ENCODE data around the gene SRRT.
A peak's percentile ranks its signal among the peaks of the same experiment; 100 is the strongest.

SRRT gene, protein sequence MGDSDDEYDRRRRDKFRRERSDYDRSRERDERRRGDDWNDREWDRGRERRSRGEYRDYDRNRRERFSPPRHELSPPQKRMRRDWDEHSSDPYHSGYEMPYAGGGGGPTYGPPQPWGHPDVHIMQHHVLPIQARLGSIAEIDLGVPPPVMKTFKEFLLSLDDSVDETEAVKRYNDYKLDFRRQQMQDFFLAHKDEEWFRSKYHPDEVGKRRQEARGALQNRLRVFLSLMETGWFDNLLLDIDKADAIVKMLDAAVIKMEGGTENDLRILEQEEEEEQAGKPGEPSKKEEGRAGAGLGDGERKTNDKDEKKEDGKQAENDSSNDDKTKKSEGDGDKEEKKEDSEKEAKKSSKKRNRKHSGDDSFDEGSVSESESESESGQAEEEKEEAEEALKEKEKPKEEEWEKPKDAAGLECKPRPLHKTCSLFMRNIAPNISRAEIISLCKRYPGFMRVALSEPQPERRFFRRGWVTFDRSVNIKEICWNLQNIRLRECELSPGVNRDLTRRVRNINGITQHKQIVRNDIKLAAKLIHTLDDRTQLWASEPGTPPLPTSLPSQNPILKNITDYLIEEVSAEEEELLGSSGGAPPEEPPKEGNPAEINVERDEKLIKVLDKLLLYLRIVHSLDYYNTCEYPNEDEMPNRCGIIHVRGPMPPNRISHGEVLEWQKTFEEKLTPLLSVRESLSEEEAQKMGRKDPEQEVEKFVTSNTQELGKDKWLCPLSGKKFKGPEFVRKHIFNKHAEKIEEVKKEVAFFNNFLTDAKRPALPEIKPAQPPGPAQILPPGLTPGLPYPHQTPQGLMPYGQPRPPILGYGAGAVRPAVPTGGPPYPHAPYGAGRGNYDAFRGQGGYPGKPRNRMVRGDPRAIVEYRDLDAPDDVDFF

DNA sequence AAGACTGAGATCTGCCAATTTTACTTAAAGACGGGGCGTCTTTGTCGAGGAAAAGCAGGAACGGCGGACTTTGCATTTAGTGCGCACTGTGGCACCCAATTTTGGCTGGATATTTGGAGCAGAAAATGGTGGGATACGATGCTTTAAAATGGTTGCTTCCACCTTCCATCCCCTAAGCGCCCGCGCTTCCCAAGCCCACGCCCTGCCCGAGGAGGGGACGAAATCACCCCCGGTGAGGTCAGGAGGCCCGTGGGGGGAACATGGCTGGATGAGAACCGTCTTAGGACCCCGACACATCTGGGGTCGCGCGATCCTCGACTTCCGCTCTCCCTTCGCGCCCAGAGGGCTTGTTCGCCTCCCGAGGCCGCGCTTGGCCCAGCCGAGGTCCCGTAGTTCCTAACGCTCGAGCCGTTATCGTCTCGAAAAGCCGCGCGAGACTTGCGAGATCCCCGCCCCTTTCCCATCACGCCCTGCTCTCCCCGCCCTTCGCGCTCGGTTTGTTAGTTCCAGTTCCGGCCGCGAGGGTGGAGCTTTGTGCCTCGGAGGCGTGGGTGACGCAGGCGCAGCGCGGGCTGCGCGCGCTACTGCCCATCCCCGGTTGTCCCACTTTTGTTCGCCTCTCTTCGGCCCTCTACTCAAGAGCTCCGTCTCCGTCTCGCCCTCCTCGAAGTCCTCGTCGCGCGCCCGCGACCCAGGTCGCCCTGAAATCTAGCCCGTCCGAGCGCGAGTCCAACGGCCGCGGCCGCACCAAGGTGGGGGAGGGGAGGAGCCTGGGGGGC lies at the start of gene SRRT:
TSS of gene SRRT (plus strand) at position 527 of the 779 bp plus-strand sequence. CDS start 488 bp downstream, outside the sequence.
- peak; percentile 97 for DNase-seq (ENCODE audit: low read depth)

DNA sequence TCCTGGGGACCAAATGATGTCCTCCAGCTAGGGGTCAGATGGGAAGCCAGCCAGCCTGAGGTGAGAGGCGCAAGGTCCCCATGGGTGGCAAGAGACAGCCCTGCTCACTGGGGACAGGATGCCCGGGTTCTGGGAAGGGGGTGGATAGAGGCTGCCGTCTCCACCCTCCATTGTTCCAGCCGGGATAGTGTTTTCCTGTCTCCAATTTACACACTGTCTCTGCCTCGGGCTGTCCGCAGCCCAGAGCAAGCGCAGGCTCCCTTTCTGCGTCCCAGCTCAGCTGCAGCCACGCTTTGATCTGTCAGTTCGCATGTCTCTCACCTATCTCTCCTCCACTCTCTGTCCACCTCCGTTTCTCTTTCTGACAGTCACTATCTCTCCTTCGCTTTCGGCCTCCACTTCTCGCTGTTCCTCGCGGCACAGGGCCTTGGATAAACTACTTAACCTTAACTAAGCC lies 49.7 kb upstream of the SRRT start:
- DNase-seq (ENCODE audit: low read depth) = no peak

DNA sequence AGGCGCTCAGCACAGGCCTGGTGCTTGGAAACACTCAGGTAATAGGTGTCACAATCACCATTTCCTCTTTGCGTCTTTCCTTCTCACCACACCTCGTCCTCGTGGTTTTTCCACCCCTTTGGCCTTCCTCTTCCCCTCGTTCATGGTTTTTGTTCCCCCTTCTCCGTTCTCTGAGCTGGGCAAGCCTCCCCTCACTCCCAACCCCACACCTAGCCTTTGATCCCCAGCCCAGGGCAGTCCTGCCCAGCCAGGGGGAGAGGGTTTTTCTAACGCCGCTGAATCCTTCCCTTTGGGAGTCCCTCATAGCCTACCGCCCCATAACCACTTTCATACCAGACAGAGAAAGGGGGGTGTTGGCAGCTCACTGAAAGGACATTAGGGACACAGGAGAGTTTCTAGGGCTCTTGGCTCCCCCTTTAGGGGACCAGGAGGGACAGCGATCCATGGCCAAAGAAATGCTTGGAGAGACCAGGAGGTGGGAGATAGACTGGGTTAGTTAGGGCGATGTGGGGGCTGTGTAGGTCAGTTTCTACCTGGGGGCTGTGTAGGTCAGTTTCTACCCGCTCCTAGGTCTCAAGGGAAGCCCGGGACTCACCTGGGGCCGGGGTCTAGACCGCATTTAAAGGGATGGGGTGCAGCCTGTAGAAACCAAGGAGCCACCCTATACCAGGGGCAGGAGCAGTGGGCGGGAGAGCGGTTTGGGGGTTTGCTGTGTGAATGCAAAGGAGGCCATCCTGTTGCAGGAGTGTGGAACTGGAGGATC lies 49.0 kb upstream of the SRRT start:
- DNase-seq (ENCODE audit: low read depth) = peak; percentile 59

DNA sequence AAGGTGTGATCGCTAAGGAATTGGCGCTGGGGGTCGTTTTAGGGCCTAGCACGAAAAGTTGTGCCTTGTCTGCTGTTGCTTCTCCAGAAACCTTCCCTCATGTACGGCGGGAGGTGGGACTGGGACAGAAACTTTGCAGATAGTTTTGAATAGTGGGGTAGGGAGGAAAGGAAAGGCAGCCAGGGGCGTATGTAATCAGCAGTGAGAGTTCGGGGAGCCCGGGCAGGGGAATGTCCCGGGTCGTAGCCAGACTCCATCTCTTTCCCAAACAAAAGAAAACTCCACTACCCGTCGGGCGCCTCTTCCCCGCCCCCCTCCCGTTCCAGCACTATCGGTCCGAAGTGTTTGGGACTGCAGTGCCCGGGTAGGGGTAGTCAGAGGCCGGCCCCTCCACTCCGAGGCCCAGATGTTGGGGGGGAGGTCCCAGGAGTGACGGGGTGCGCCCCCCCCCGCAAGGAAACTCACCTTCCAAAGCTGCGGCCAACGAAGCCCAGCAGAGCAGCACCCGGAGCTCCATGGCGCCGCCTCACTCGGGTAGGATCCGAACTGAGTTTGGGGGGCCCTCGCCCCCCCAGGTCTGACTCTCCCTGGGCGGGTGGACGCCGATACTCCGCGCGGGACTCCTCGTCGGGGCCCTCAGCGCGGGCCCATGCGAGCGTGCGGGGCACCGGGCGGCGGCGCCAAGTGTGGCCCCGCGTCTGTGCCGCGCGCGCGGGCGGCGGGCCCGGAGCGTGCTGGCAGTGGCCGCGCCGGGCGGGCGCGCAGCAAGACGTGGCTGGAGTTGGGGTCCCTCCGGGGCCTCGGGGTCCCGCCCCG lies 48.2 kb upstream of the SRRT start:
- DNase-seq (ENCODE audit: low read depth) = no peak

DNA sequence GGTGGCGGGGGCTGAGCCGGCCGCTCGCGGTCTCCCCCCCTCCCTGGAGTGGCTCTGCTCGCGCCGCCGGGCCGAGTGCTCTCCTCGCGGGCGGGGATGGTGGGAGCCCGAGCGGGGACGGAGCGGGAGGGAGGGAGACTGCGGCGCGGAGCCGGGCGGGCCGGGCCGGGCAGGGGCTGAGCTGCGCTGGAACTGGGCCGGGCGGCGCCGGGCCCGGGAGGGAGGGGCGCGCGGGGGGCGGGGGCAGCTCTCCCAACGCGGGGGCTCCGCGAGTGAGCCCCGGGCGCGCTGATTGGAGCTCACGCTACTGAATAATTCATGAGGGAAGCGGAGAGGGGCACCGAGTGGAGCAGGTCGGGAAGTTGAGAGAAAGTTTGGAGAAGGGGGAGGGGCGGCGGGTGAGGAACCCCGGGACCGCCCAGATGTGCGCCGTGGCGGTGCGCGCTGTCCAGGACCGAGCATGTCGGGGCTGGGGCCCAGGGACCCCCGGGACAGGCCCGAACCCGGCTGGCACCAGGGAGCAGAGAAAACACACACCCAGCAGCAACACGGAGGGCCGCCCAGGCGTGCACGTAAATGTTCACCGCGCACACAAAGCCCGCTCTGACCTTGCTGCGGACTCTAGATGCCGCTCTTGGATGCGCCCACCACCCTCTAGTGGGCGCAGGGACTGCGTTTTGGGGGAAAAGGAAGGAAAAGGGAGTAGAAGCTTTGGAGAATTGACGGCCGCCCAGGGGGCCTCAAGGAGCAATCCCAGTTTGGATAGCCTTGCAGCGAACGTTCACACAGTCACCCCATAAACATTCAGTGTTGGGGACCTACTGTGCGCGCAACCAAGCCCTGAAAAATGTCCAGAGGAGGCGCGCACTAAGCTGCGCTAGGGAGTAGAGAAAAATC lies 47.3 kb upstream of the SRRT start, which contains the start of gene EPHB4:
TSS of gene EPHB4 (minus strand) at position 194 of the 897 bp plus-strand sequence. CDS start 493 bp downstream, outside the sequence.
- DNase-seq (ENCODE audit: low read depth) = peak; percentile 87

DNA sequence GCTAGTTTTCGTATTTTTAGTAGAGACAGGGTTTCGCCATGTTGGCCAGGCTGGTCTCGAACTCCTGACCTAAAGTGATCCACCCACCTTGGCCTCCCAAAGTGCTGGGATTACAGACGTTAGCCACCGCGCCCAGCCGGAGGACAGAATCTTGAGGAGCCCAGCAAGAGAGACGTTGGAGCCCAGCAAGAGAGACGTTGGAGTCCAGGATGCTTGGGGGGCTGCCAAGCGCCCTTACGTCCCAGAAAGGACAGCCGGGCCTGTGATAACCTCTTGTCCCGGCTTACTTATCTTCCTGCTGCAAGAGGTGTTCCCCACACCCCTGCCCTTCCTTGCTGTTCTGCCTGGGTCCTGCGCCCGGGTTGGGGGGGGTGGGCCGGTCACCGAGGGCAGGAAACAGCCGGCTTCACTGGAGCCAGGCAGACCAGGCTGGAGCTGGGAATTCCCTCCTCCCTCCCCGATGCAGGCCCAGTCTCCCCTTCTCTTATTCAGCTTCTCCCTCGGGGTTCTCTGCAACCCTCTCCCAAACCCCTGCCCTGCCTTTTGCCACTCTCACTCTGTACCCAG lies 45.7 kb upstream of the SRRT start:
- no peak for DNase-seq (ENCODE audit: low read depth)

DNA sequence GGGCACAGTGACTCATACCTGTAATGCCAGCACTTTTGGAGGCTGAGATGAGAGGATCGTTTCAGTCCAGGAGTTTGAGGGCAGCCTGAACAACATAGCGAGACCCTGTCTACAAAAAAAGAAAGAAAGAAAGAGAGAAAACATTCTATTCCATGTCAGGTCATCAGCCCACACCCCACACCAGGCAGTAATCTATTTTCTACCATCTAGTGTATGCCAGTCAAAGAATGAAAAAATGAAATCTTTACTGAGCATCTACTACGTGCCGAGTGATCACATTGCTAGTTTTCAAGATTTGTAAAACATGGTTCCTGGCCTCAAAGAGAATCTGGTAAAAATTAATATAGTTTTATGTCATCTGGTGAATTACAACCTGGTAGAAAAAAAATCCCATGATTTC lies 44.5 kb upstream of the SRRT start:
- no peak for DNase-seq (ENCODE audit: low read depth)

DNA sequence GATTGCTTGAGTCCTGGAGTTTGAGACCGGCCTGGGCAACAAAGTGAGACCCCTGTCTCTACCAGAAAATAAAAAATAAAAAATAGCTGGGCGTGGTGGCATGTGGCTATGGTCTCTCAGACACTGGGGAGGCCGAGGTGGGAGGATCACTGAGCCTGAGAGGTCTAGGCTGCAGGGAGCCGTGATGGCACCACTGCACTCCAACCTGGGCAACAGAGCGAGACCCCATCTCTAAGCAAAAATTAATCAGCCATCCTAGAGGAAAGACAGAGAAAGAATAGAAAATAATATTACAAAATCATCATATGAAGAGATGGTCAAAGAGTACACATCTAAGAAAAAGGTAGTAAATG lies 42.6 kb upstream of the SRRT start:
- no peak for DNase-seq (ENCODE audit: low read depth)

DNA sequence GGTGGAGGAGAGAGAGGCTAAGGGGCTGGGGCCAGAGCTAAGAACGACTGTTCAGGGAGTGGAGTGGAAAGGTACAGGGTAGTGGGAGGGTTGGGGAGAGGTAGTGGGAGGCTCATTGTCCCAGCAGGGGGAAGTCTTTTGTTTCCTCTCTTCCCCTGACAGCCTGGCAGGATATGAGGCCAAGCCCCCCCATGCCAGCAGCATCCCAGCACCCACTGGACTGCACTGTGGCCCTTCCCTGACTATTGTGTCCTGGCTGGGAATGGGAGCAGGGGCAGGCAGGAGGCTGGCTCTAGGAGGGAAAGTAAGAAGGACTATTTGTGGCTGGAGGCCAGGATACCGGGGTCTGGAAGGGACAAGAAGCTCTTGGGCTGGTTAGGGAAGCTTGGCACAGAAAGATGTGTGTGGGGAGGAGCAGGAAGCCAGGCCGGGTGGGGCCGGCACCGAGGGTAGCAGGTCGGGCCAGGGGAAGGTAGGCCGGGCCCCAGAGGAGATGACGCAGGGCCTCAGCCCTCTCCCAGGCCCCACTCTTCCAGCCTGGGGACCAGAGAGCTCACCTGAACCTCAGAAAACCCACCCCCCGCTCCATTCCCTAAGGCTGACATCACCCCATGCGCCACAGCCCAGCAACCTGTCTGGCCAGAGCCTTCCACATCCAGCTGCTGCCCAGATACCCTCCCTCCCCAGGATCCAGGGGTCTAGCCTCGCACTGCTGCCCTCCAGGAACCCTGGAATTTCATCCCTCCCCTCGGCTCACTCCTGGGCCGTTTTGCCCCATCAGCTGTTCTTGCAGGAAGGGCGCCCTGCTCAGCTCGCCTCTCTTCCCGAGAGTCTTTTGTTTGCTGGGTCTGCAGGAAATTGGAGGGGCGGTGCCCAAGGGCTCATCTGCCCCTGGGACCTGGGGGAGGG lies 38.7 kb upstream of the SRRT start:
- DNase-seq (ENCODE audit: low read depth) = no peak

DNA sequence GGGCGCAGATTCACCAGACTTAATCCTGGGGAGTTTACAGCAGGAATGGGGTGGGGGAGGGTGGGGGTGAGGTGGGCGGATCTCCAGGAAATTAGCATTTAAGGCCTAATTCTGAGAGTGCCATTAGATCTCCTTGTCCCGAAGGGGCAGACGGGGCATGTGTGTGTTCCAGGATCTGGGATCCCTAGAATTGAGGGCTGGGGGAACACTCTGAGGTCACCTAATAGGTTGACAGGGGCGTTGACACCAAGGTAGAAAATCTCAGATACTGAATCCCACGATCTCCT lies 38.1 kb upstream of the SRRT start:
- DNase-seq (ENCODE audit: low read depth) = no peak

DNA sequence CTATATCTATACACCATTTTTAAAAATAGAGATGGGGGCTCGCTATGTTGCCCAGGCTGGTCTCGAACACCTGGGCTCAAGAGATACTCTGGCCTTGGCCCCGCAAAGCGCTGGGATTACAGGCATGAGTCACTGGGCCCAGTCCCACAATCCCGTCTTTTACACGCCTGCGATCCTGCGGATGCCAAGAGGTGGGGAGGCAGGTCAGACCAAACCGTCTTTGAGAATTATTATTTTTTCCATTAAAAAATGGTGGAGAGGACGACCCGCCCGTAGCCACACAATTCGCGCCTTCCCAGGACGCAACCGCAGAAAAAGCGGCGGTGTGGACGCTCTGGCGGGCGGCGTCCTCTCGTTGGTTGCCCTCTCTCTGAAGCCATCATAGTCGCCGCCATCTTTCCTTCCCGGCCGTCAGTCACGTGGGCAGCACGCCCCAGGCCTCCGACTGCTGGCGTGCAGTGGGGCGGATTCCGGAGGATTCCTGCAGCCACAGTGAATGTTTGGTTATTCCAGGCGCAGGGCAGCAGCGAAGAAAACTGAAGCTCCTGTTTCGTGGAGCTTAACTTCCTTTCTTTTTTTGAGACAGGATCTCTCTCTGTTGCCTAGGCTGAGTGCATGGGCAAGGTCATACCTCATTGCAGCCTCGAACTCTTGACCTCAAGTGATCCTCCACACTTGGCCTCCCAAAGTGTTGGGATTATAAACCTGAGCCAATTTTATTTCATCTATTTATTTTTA lies 37.6 kb upstream of the SRRT start:
- DNase-seq (ENCODE audit: low read depth) = peak; percentile 88

DNA sequence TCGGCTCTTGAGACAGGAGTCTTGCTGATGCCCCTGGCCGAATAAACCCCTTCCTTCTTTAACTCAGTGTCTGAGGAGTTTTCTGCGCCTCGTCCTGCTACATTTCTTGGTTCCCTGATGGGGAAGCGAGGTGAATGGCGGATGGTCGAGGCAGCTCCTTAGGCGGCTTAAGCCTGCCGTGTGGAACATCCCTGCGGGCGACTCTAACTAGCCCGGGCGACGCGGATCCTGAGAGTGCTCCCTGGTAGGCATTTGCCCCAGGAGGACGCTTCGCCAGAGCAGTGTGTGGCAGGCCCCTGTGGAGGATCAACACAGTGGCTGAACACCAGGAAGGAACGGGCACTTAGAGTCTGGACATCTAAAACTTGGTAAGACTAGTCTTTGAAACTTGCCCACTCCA lies 35.5 kb upstream of the SRRT start:
- no peak for DNase-seq (ENCODE audit: low read depth)

DNA sequence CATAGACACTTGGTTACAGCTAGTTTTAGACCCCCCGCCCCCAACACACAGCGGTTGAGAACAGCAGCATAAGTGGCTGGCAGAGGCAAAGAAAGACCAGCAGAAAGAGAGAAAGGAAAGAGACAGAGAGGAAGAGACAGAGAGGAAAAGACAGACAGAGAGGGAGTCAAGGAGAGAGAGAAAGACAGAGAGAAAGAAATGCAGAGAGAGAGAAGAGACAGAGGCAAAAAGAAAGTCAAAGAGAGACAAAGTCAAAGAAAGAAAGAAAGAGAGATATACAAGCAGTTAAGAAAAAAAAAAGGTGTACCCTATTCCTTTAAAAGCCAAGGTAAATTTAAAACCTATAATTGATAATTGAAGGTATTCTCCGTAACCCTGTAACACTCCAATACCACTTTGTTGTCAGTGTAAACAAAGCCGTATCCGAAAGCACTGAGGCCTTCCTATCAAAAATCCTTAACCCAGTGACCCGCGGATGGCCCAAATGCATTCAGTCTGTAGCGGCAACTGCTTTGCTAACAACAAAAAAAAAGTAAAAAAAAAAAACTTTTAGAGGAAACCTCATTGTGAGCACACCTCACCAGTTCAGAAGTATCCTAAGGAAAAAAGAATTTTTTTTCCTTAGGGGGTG lies 34.3 kb upstream of the SRRT start:
- no peak for DNase-seq (ENCODE audit: low read depth)

DNA sequence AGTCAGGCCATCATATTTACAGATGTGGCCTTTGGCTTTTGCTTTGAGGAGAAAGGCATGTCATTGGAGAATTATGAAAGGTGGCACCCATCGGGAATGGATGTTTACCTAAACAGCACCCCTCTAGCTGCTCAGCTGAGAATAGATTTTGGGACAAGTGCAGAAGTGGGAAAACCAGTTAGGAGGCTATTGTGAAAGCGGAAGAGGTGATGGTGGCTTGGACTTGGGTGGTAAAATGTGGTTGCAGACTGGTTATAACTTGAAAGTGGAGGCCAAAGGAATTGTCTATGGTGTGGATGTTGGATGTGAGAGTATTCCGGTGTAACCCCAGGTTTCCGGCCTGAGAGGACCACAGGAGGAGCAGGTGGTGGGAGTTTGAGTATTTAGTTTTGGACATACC lies 27.5 kb upstream of the SRRT start:
- no peak for DNase-seq (ENCODE audit: low read depth)

DNA sequence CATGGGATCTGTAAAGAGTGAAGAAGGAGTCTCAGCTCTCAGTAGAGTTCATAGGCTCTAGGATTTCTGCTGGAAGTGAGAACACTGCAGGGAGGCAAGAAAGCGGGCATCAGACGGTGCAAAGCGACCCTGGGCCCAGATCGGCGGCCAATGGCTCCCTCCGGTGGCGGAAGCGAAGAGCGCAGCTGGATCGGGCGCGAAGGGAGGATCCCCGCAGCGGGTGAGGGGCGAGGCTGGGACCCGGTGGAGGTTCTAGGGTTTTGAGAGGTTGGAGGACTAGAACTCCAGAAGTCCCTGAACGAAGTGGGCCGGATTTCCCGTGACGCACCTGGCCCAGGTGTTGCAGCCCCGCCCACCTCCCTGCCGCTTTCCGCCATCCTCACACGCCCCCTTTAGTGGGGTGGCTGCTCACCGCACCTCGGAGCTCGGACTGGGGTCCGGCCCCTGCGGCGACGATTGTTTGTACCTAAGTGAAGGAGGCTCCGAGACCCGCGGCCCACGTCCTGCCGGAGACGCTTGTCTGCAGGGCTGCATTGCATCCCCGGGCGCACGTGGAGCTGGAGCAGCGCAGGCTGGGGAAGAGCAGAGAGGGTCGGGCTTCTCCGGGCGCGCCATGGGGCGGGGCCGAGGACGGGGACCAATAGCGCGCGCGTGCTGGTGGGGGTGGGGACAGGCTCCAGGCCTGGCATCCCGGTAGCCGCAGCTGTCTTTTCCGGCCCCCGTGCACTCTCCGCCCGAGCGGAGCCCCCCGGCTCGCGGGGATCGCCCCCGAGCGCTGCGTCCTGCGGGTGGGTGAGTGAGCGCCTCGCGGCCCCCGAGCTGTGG lies 22.6 kb upstream of the SRRT start, which contains the start of gene SLC12A9:
TSS of gene SLC12A9 (plus strand) at position 666 of the 825 bp plus-strand sequence. CDS start 1,485 bp downstream, outside the sequence.
- peak; percentile 89 for DNase-seq (ENCODE audit: low read depth)
